Stimulated activated CD8-positive, alpha-beta memory T cell treated with anti-CD3 and anti-CD28 coated beads, Interleukin-15, amount 100 ng/mL, for 48 hours (primary cell): Measurements from ENCODE around the gene FNDC11.

Experiments
- DNase-seq, 2 donors: peaks; one replicate each; pipeline ENCODE4 v3.0.0-alpha.2; 2020; ENCODE audit warnings: low read depth in 2 of 2

The FNDC11 gene

GRCh38 chr20:63525185-63525584 lies 28.8 kb upstream of the FNDC11 start:
- no peak for DNase-seq

- DNase-seq: no peak
Observed at GRCh38 chr20:63525971-63526370, 28.0 kb upstream of the FNDC11 start.

- no peak for DNase-seq
Observed at GRCh38 chr20:63527184-63527583, 26.8 kb upstream of the FNDC11 start.

DNA sequence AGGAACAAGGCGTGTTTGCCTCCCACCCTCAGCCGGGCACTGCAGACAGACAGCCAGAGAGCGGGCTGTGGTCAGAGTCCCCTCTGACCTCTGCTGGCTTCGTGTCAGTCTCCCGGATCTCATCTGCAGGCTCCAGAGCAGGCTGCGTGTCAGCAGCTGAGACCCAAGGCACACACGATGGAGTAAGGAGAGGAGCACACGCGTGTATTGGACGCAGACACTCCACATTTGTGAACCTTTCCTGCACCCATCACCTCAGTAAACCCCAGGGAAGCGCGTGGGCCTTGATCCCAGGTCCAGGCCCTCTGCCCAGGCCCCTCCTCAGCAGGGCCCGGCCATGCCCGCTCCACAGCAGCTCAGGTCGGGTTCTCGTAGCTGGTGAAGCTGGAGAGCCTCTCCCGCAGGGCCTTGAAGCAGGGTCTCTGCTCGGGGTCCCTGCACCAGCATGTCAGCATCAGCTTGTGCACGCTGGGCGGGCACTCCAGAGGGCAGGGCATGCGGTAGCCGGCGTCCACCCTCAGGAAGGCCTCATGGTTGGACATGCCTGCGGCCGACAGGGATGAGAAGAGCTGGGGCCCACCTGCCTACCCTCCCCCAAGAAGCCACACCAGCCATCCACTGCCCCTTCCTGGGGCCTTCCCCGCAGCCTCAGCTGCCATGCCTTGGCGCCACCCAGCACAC lies 24.6 kb upstream of the FNDC11 start:
- DNase-seq: no peak

DNA sequence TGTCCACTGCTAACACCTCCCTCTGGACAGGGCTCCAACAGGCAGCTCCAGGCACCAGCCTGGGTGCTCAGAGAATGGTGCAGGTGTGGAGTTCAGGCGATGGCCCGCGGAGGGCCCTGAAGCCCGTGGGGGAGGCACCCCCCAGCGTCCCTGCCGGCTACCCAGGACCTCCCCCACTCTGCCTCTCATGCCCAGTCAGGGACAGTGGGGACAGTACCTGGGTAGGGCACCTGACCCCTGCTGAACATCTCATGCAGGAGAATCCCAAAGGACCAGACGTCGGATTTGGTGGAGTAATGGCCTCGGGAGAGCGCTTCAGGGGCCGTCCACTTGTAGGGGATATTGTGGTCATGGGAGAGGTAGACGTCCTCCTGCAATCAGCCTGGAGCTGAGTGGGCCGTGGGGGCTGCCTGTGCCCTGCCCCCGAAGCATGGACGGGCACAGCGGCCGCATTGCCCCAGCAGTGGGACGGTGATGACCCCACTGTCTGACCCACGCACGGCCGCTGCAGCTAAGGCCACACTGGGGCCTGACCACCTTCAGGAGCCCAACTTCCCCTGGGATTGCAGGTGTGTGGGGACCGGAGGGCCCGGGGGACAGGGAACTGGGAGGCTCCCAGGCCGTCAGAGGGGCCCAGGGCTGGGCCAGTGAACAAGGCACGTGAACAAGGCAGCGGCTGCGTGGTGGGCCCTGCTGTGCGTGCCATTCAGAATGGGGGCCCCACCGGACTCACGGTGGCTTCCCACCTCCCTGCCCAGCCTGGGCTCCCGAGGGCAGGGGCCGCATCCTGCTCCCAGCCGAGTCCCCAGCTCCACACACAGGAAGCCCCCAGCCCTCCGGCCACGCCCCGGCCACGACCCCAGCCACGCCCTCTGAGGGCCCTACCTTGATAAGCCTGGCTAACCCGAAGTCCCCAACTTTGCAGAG lies 23.8 kb upstream of the FNDC11 start:
- DNase-seq: no peak

GRCh38 chr20:63530788-63531160 lies 23.2 kb upstream of the FNDC11 start:
- no peak for DNase-seq

DNA sequence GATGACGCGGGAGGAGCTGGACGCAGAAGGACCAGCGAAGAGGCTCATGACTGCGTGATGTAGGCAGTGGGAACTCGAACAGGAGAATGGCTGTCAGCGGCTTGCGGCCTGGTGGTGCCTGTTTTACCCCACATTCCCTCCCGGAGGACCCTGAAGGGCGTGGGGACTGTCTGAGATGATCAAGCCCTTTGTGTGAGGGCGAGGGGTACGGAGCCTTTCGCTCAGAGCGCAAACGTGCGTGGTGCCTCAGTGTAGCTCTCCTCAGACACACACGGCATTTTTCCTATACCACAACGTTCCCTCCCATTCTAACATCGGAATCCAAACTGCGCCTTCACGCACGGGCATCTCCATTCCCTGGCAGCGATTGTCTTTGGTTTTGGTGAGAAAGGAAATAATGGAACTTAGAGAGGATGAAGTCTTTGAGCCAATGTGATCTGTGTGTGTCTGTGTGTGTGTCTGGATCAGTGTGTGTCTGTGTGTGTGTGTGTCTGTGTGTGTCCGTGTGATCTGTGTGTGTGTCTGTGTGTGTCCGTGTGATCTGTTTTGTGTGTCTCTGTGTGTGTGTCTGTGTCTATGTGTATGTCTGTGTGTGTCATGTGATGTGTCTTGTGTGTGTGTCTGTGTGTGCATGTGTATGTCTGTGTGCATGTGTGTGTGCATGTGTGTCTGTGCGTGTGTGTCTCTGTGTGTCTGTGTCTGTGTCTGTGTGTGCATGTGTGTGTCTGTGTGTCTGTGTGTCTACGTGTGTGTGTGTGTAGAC lies 22.1 kb upstream of the FNDC11 start:
- no peak for DNase-seq

DNA sequence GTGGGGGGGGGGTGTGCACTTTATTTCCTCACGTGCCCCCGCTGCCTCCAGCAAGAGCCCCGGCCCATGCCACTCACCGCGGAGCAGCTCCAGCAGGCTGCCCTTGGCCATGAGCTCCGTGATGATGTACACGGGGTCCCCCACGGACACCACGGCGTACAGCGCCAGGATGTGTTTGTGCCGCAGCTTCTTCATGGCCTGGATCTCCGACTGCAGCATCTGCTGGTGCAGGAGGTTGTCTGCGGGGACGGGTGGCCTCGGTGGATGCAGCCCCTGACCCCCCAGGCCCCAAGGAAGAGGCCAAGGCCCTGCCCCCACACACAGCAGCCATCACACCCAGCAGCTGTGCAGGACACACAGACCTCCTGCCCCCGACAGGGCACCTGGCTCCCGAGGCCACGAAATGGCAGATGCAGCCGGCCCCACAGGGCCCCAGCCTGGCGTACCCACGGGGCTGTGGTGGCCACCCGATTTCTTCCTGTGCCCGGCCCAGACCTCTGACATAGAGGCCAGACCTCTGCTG lies 21.4 kb upstream of the FNDC11 start:
- no peak for DNase-seq

GRCh38 chr20:63533388-63533787 lies 20.6 kb upstream of the FNDC11 start:
- no peak for DNase-seq

GRCh38 chr20:63533871-63534393 lies 20.0 kb upstream of the FNDC11 start:
- DNase-seq: no peak

DNA sequence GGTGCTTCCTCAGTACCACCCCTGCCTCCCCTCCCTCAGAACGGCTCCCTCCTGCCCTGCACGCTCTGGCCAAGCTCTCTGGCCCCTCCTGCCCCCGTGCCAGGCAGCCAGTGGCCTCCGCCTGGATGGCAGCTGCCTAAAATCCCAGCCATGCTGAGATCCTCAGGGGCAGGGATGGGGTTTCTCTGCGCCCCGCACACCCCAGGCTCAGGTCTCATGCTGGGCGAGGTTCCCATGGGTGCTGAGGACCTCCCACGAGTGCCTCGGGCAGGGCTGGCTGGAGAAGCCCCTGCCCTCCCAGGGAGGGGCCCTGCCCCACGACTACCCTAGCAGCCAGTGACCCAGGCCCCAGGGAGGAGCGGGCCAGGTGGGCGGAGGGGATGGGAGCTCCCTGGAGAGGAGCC lies 19.5 kb upstream of the FNDC11 start:
- no peak for DNase-seq

DNA sequence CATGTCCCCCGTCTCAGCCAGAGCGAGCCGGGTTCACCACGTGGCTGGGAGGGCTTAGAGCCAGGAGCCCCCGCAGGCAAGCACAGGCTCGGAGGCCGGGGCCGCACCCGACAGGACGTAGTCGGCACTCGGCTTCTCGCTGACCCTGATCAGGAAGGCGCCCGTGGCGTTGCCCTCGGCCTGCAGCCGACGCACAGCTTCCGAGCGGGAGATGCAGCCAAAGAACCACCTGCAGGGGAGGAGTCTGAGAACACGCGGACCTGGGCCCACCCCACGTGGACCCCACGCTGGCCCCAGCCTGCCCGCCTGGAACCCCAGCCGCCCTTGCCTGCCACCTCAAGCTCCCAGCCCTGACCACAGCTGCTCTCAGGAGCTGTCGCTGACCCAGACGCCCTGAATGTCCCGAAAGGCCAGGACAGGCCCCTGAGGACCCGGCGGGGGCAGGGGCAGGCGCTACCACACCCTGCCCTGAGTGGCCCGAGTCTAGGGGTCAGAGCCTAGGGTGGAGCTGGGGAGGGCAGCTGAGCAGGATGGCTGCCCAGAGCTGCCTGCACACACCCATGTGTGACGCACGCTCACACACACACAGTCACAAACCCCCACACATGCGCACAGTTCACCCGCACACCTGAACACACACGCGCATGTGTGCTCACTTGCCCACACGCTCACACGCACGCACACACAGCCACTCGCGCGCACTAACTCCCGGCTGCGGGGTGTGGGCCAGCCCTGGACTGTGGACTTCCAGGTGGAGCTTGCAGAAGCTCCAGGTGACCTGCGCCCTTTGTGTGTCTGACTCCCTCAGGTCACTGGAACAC lies 18.9 kb upstream of the FNDC11 start:
- DNase-seq: no peak

- no peak for DNase-seq
Observed at GRCh38 chr20:63536241-63536977, 17.6 kb upstream of the FNDC11 start.

DNA sequence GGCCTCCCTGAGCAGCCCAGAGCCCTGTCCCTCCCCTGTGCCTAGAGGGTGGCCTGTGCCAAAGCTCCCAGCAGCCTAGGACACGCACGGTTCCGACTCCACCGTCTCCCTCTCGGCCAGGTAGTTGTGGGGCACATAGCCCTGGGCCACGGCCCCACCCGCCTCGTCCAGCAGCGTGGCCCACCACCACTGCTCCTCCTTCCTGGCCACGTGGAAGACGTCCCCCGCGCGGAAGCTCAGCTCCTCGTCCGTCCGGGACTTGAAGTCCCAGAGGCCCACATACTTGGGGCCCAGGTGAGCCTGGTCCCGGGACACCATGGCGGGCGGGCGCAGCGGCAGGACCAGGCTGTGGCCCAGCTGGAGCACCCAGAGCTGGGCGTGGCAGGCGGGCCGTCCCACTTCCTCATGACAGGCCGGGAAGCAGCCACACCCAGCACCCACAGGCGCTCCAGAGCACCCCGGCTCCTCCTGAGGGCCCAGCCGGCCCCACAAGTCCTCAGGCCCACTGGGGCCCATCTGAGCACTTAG lies 16.9 kb upstream of the FNDC11 start, which contains the start of gene PTK6:
PTK6 (minus strand) TSS at position 380 of the 528 bp plus-strand sequence; CDS start at position 318, 62 bp downstream.
- no peak for DNase-seq

DNA sequence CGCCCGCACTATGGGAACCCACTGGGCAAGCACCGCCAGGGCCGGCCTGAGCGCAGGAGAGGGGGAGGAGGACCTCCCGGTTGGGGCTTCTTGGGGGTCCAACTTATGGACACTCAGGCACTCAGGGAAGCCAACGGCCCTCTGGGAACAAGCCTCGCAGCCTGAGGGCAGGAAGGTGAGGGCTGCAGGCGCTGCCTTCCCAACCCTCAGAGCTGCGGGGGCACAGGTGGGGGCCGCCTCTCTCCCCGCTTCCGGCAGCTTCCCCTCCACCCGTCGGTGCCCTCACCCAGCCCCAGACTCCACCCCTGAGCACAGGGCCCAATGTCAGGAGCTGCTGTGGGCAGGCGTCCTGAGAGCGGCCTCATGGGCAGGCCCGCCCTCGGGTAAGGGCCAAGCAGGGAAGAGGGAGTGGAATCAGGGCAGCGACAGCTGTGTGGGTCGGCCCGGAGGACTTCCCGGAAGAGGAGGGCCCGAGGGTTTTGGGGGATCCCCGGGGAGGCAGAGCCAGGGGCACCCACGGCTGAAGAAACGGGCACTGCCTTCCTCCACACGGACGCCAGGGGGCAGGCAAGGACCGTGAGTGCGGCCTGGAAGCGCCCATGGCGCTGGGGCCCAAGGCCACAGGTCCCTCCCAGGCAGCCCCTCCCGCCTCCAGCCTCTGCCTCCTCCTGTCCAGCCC lies 16.3 kb upstream of the FNDC11 start:
- DNase-seq: peak; percentile 94

DNA sequence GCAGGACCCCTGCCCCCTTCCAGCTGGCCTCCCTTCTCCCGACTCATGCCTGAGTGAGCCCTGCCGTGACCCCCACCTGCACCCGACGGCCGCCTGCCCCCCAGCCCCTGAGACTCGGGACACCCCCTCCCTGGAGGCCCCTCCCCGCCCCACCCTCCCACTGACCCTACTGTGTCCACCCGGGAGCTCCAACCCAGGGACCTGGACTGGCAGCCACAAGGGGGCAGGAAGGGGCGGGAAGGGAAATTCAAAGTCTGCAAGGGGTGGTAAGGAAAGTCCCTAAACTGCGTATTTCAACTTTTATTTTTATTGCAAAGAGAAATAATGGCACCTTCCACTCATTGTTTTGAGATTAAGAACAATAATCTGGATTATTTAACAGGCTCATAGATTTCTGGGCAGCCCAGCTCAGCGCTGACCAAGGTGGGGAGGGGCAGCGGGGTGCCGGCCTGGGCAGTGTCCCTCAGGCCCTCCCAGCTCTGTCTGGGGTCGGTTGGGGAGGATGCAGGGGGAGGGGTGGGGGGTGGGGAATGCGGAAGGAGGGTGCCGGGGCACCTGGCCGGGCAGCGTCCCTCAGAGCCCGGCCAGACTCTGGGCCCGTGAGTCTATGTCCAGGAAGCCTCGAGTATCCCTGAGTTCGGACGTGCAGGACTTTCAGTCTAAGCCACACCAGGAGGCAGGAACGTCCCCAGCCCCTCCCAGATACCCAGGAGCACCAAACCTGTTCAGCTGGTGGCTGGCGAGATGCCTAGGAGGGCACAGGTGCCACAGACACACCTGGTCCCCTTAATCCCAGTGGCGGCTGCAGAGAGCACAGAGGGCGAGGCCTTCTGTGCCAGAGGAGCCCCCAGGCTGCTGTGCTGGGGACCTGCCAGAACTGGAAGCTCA lies 15.5 kb upstream of the FNDC11 start:
- no peak for DNase-seq

- no peak for DNase-seq
Observed at GRCh38 chr20:63539092-63539430, 14.9 kb upstream of the FNDC11 start.
